ENCODE data around the gene CDH6. TPM values are rescaled to one million over a fixed set of nuclear protein-coding genes. Genes with fewer than 3 reads are reported as not detected.
"Not testable (repeated sequence)": the region's sequence is repeated elsewhere in the genome, so short reads cannot be mapped to it uniquely, and the experiment has no call there.

Gene CDH6
- total and polyA plus RNA-seq, 2 donors (not counting 3 experiments of a cell fraction or from before 2014, with no cell fraction given), result 0.06 TPM; not detected in 1

DNA sequence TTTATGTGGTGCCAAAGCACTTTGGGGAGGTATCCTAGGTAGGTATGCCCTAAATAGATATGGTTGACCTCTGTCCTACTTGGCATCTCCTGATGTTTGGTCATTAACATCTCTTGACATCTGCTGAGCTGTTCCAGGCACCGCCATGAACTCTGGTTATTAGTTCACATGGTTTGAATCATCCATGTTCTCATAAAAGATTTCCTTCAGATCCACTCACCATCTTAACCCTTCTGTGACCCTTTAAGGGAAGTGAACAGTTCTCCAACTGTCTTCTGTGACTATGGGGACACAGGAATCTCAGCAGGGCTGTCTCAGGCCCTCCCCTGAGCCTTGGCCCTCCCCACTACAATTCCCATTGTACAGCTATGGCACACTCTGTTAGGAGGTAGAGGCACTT is 167.7 kb downstream of the CDH6 start:
- no peaks in the 10 kb centered on the region for H3K9me1 ChIP-seq (replicated peaks; ENCODE audit: control insufficient read depth, extremely low read depth, insufficient read depth, low read length)
- ChIA-PET CTCF (no interaction called here), POLR2A (no interaction called here)
- BruUV-seq (replicated peaks), result no TSS peak
- H3K27ac ChIP-seq (ENCODE audit: insufficient read depth, low read depth, low read length), result no peak overlapping the region
- no peak for FAIRE-seq
- no peak overlapping the region for H2AFZ ChIP-seq (ENCODE audit: low read depth, low read length)
- no peaks in the 10 kb centered on the region for H4K20me1 ChIP-seq (replicated peaks; ENCODE audit: control insufficient read depth, extremely low read depth, insufficient read depth, low read length)
- no peak for DNase-seq (ENCODE audit: low read depth, low spot score)
- no peak overlapping the region for H3K4me3 ChIP-seq (replicated peaks in 1 of 3; ENCODE audit: insufficient read depth in 1 of 3, low read depth in 1 of 3, low read length in 3 of 3)
- H3K79me2 ChIP-seq (ENCODE audit: control insufficient read depth, insufficient read depth, low read length), result no peaks in the 10 kb centered on the region
- dilution Hi-C loops (cut with MboI; ENCODE audit: extremely low pct_ligation_motif_present, low sequenced_read_pairs) (no loop called here), intact Hi-C loops (cut with micrococcal nuclease) (no loop called here)
- H3K9ac ChIP-seq (replicated peaks; ENCODE audit: extremely low read depth, insufficient read depth, low read length), result no peak overlapping the region
- H3K4me2 ChIP-seq (ENCODE audit: insufficient read depth, low read length), result no peak overlapping the region
- no peaks in the 10 kb centered on the region for H3K4me1 ChIP-seq (ENCODE audit: control insufficient read depth, extremely low read depth, insufficient read depth, low read length)
- no peak for TF ChIP-seq POLR2AphosphoS5 (IDR thresholded peaks at IDR 0.05; ENCODE audit: insufficient read depth, low read depth, low read length)
- TF ChIP-seq CTCF (IDR thresholded peaks at IDR 0.05; ENCODE audit: extremely low read depth in 1 of 2, insufficient read depth in 1 of 2, low read depth in 1 of 2, low read length in 2 of 2), result no peak
- no peak for TF ChIP-seq EZH2 (IDR thresholded peaks at IDR 0.05; ENCODE audit: borderline replicate concordance, low read depth, low read length, severe bottlenecking)
- no peak for TF ChIP-seq MYC (IDR thresholded peaks at IDR 0.05; ENCODE audit: low read depth, low read length)
- no peak for TF ChIP-seq GATA2 (IDR thresholded peaks at IDR 0.05; ENCODE audit: insufficient read depth, insufficient read length, low read depth, low read length)
- no peak for TF ChIP-seq JUN (IDR thresholded peaks at IDR 0.05; ENCODE audit: borderline replicate concordance, insufficient read depth, insufficient read length, low read depth)
- TF ChIP-seq POLR2A (IDR thresholded peaks at IDR 0.05; ENCODE audit: low read depth, low read length), result no peak
- no peak for TF ChIP-seq MAX (IDR thresholded peaks at IDR 0.05; ENCODE audit: insufficient read depth, insufficient read length)
- TF ChIP-seq FOS (IDR thresholded peaks at IDR 0.05; ENCODE audit: borderline replicate concordance, insufficient read depth, low read length), result no peak
- H3K27me3 ChIP-seq (ENCODE audit: control insufficient read depth in 2 of 2, insufficient read depth in 2 of 2, low read length in 2 of 2), result no peaks in the 10 kb centered on the region
- H3K36me3 ChIP-seq (ENCODE audit: control insufficient read depth in 2 of 2, extremely low read depth in 1 of 2, insufficient read depth in 2 of 2, low read length in 2 of 2), result no peaks in the 10 kb centered on the region
- H3K9me3 ChIP-seq (replicated peaks; ENCODE audit: control insufficient read depth, insufficient read depth, low read length), result no peaks in the 10 kb centered on the region

DNA sequence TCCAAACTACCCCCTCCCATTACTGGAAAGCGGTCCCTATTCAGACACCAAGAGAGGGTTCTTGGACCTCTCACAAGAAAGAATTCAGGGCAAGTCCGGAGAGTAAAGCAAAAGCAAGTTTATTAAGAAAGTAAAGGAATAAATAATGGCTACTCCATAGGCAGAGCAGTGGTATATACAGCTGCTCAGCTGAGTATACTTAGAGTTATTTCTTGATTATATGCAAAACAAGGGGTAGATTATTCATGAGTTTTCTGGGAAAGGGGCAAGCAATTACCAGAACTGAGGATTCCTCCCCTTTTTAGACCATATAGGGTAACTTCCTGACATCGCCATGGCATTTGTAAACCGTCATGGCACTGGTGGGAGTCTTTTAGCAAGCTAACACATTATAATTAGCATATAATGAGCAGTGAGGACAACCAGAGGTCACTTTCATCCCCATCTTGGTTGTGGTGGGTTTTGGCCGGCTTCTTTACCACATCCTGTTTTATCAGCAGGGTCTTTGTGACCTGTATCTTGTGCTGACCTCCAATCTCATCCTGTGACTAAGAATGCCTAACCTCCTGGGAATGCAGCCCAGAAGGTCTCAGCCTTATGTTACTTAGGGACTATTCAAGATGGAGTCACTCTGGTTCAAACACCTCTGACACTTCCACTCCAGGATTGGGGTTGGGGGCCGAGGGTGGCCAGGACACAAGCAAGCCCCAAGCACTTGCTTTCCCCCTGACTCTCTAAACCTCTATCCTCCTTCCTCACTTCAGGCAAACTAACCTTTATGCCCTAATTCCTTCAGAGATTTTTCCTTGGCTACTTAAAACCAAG is 168.4 kb downstream of the CDH6 start:
- H3K27ac ChIP-seq (ENCODE audit: insufficient read depth, low read depth, low read length); H3K4me1 ChIP-seq (ENCODE audit: control insufficient read depth, extremely low read depth, insufficient read depth, low read length); intact Hi-C loops (cut with micrococcal nuclease); H3K4me3 ChIP-seq (replicated peaks in 1 of 3; ENCODE audit: insufficient read depth in 1 of 3, low read depth in 1 of 3, low read length in 3 of 3); H3K79me2 ChIP-seq (ENCODE audit: control insufficient read depth, insufficient read depth, low read length); H3K9me3 ChIP-seq (replicated peaks; ENCODE audit: control insufficient read depth, insufficient read depth, low read length); H2AFZ ChIP-seq (ENCODE audit: low read depth, low read length); H3K9me1 ChIP-seq (replicated peaks; ENCODE audit: control insufficient read depth, extremely low read depth, insufficient read depth, low read length); CTCF ChIA-PET; DNase-seq (ENCODE audit: low read depth, low spot score); dilution Hi-C loops (cut with MboI; ENCODE audit: extremely low pct_ligation_motif_present, low sequenced_read_pairs); H3K36me3 ChIP-seq (ENCODE audit: control insufficient read depth in 2 of 2, extremely low read depth in 1 of 2, insufficient read depth in 2 of 2, low read length in 2 of 2); FAIRE-seq; H3K27me3 ChIP-seq (ENCODE audit: control insufficient read depth in 2 of 2, insufficient read depth in 2 of 2, low read length in 2 of 2); H3K4me2 ChIP-seq (ENCODE audit: insufficient read depth, low read length); H4K20me1 ChIP-seq (replicated peaks; ENCODE audit: control insufficient read depth, extremely low read depth, insufficient read depth, low read length); POLR2A ChIA-PET; BruUV-seq (replicated peaks); H3K9ac ChIP-seq (replicated peaks; ENCODE audit: extremely low read depth, insufficient read depth, low read length): not testable (repeated sequence)
